NCI-H2227 treated with DMSO at 0.1 percent for 48 hours (cell line): ENCODE measurements around the gene SMCP.

Experiments
- DNase-seq: peaks from one replicate; lab custom pipeline; 2025; lab: John Stamatoyannopoulos, UW

The SMCP gene

GRCh38 chr1:152886758-152887409 is 8.8 kb downstream of the SMCP start:
- no peak for DNase-seq

DNA sequence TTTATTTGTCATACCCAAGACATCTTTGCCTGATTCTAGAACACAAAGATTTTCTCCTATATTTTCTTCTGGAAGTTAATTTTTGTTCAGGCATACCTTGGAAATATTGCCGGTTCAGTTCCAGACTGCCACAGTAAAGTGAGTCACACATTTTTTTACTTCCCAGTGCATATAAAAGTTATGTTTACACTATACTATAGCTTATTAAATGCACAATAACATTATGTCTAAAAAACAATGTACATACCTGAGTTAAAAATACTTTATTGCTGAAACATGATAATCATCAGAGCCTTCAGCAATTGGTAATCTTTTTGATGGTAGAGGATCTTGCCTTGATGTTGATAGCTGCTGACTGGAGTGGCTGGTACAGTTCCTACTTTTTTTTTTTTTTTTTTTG is 10.0 kb downstream of the SMCP start:
- DNase-seq: no peak

- no peak for DNase-seq
Observed at GRCh38 chr1:152899027-152899426, 20.9 kb downstream of the SMCP start.

- DNase-seq: no peak
Observed at GRCh38 chr1:152899883-152900282, 21.8 kb downstream of the SMCP start.

GRCh38 chr1:152901631-152902030 is 23.5 kb downstream of the SMCP start:
- DNase-seq: no peak

- DNase-seq: no peak
Observed at GRCh38 chr1:152902636-152903035, 24.5 kb downstream of the SMCP start.

DNA sequence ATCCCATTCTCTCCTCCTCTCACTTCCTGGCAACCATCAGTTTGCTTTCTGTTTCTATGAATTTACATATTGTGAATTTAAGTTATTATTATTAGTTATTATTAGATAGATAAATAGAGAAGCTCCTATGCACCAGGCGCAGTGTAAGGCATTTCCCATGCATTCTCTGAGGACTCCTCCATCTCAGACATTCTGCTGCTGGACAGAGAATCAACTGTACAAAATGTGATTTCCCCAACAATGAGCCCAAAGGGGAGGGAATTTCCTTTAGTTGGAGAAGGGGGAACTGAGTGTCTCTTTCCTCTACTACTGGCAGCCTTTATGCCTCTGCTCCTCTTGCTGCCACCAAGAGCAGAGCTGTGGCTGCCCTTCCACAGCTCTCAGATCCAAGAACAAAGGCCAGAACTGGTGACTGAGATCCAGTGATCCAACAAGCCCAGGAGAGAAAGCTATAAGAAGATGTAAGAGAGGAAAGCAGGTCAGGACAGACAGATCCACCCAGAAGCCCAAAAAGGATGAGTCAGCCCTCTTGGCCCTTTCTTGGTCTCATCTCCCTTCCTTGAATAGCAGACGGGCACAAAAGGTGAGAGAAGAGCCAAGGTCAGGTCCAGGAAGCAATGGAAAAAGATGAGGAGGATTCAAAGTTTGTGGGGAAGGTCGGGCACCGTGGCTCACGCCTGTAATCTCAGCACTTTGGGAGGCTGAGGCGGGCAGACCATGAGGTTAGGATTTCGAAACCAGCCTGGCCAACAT is 26.7 kb downstream of the SMCP start:
- no peak for DNase-seq

DNA sequence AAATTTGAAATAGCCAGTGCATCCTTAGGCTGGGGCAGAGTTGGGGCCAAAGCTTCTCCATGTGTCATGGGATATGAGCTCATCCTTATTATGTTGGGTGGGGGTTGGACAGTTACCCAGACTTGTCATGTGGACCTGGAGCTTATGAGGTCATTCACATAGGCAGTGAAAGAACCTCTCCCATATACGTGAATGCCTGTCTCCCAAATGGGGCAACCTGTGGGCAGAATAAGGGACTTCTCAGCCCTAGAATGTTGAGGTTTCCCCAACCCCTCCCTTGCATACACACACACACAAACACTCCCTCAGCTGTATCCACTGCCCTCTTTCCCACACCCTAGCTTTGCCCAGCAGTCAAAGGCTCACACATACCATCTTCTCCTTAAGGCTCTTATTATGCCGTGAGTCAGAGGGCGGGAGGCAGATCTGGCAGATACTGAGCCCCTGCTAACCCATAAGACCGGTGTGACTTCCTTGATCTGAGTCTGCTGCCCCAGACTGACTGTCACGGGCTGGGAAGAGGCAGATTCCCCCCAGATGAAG is 28.0 kb downstream of the SMCP start:
- no peak for DNase-seq

- DNase-seq: no peak
Observed at GRCh38 chr1:152907686-152908601, 29.8 kb downstream of the SMCP start, which contains the start of gene IVL. Gene IVL (plus strand): TSS chr1:152908546. CDS start chr1:152909798, 1,252 bp downstream.

DNA sequence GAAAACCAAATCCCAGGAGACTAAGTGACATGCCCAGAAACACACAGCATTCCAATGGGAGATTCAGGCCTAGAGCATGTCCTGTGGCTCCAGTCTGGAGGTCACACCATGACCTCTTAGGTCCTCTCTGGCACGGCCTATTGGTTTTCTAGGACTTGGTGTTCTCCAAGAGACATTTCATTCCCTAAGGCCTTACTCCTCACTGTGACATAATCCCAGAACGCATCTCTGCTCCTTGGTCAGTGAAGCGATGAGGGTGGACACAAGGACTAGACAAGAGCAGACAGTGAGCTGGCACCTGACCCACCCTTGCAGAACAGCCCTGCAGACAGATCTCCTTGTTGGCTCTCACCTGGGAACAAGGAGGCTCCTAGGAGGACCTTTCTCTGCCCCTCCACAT is 31.1 kb downstream of the SMCP start:
- no peak for DNase-seq

DNA sequence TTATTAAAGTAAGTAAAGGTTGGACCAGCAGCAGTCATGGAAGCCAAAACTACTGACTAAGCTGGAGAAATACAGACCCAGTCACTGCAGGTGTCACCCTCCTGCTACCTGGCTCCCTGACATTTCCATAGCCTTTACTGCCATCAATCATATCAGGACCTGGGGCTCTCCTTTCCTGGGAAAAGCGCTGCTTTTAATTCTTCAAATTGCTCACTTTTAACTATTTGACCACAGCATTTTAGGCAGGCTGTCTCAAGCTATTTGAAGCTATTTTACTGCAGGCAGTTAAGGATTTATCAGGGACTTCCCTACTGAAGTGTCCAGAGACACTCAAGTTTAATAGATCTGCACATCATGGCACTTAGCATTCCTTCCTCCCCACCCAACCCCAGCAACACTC is 34.3 kb downstream of the SMCP start:
- DNase-seq: no peak

- DNase-seq: no peak
Observed at GRCh38 chr1:152912900-152913299, 34.8 kb downstream of the SMCP start.

DNA sequence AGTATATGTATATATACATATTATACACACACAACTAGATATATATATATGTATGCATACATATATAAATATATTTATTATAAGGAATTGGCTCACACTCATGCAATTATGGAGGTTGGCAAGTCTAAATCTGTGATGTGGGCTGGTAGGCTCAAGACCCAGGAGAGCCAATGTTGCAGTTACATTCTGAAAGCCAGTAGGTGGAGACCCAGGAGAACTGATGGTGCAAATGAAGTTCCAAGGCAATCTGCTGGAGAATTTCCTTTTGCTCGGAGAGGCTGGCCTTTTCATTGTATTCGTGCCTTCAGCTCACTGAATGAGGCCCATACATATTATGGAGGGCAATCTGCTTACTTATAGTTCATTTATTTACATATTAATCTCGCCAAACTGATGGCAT is 39.7 kb downstream of the SMCP start:
- no peak for DNase-seq

DNA sequence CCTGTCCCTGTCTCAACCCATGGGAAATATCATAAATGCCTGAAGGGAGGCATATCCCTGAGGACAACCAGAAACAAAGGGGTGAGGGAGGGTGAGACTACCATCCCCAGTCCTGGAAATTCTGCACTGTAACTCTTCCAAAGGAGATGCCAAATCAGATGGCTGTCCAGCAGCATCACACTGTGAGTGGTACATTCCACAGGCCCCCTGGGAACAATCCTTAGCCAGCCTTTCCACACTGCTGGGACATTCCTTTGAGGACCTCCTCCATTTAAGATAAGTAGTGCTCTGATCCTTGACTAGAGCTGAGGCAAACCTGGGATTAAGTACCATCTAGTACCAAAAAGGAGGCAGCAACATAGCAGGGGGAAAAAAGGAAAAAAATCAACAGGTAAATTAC is 40.9 kb downstream of the SMCP start:
- no peak for DNase-seq

GRCh38 chr1:152924191-152924590 is 46.1 kb downstream of the SMCP start:
- no peak for DNase-seq

- no peak for DNase-seq
Observed at GRCh38 chr1:152926091-152926490, 48.0 kb downstream of the SMCP start.

DNA sequence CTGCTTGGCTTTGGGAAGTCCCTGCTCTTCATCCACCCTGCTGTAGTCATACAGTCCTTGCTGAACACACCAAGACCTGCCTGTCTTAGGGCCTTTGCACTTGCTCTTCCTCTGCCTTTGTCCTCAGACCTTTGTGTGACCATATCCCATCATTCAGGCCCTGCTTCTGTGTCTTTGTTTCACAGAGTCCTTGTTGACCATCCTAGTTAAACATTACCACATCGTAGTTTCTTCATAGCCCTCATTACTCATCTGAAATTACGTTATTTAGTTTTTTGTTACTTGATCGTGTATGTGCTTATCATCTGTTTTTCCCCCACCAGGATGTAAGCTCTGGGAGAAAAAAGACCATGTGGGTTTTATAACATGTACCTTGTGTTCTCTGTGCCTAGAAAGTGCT is 50.5 kb downstream of the SMCP start:
- no peak for DNase-seq

- DNase-seq: no peak
Observed at GRCh38 chr1:152932170-152932811, 54.2 kb downstream of the SMCP start.

- no peak for DNase-seq
Observed at GRCh38 chr1:152933196-152933595, 55.1 kb downstream of the SMCP start.
